ENCODE results near the gene PKP4.

PKP4 gene

GRCh38 chr2:158726911-158727592 is 270.3 kb downstream of the PKP4 start:
- no peaks in the 10 kb centered on the region for H3K36me3 ChIP-seq (ENCODE audit: control insufficient read depth, insufficient read depth, low read length)
- no peak overlapping the region for H3K27ac ChIP-seq (ENCODE audit: insufficient read depth, low read length, poor library complexity, severe bottlenecking)
- no peak for DNase-seq
- H3K9me3 ChIP-seq (ENCODE audit: control insufficient read depth, low read length), result no peaks in the 10 kb centered on the region
- no peaks in the 10 kb centered on the region for H3K4me1 ChIP-seq (ENCODE audit: control insufficient read depth, insufficient read depth, low read length, poor library complexity, severe bottlenecking)
- no peak overlapping the region for H3K4me3 ChIP-seq (ENCODE audit: insufficient read depth, low read depth, low read length, poor library complexity, severe bottlenecking)
- no peaks in the 10 kb centered on the region for H3K27me3 ChIP-seq (replicated peaks; ENCODE audit: control insufficient read depth, insufficient read depth, low read length, poor library complexity, severe bottlenecking)

GRCh38 chr2:158728422-158728821 is 271.7 kb downstream of the PKP4 start:
- no peaks in the 10 kb centered on the region for H3K27me3 ChIP-seq (replicated peaks; ENCODE audit: control insufficient read depth, insufficient read depth, low read length, poor library complexity, severe bottlenecking)
- H3K9me3 ChIP-seq (ENCODE audit: control insufficient read depth, low read length), result no peaks in the 10 kb centered on the region
- DNase-seq, result no peak
- H3K4me1 ChIP-seq (ENCODE audit: control insufficient read depth, insufficient read depth, low read length, poor library complexity, severe bottlenecking), result no peaks in the 10 kb centered on the region
- no peak overlapping the region for H3K27ac ChIP-seq (ENCODE audit: insufficient read depth, low read length, poor library complexity, severe bottlenecking)
- H3K36me3 ChIP-seq (ENCODE audit: control insufficient read depth, insufficient read depth, low read length), result no peaks in the 10 kb centered on the region
- no peak overlapping the region for H3K4me3 ChIP-seq (ENCODE audit: insufficient read depth, low read depth, low read length, poor library complexity, severe bottlenecking)

DNA sequence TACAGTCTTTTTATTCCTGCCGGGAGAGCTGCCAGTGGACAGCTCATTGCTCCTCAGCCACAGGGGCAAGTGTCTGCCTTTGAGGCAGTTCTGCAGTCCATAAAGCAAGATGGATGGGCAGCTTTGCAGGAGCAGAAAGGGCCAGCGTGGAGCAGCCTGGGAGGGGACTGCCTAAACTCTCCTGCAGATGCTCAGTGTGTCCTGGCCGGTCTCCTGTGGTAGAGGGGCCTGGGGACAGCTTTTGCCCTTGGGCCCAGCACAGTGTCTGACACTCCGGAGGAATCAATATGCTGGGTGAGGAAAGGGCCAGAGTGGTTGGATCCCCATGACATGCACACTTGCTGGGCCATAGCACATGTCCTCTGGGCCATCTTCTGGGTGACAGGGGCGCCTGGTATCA is 272.7 kb downstream of the PKP4 start:
- Histone ChIP-seq H3K9me3 (ENCODE audit: control insufficient read depth, low read length) (no peaks in the 10 kb centered on the region), H3K36me3 (ENCODE audit: control insufficient read depth, insufficient read depth, low read length) (no peaks in the 10 kb centered on the region), H3K4me1 (ENCODE audit: control insufficient read depth, insufficient read depth, low read length, poor library complexity, severe bottlenecking) (no peaks in the 10 kb centered on the region), H3K4me3 (ENCODE audit: insufficient read depth, low read depth, low read length, poor library complexity, severe bottlenecking) (no peak overlapping the region), H3K27me3 (replicated peaks; ENCODE audit: control insufficient read depth, insufficient read depth, low read length, poor library complexity, severe bottlenecking) (no peaks in the 10 kb centered on the region), H3K27ac (ENCODE audit: insufficient read depth, low read length, poor library complexity, severe bottlenecking) (no peak overlapping the region)
- no peak for DNase-seq

GRCh38 chr2:158729873-158730620 is 273.3 kb downstream of the PKP4 start:
- no peaks in the 10 kb centered on the region for H3K36me3 ChIP-seq (ENCODE audit: control insufficient read depth, insufficient read depth, low read length)
- no peaks in the 10 kb centered on the region for H3K4me1 ChIP-seq (ENCODE audit: control insufficient read depth, insufficient read depth, low read length, poor library complexity, severe bottlenecking)
- H3K27me3 ChIP-seq (replicated peaks; ENCODE audit: control insufficient read depth, insufficient read depth, low read length, poor library complexity, severe bottlenecking), result no peaks in the 10 kb centered on the region
- H3K27ac ChIP-seq (ENCODE audit: insufficient read depth, low read length, poor library complexity, severe bottlenecking), result no peak overlapping the region
- DNase-seq, result no peak
- H3K9me3 ChIP-seq (ENCODE audit: control insufficient read depth, low read length), result no peaks in the 10 kb centered on the region
- H3K4me3 ChIP-seq (ENCODE audit: insufficient read depth, low read depth, low read length, poor library complexity, severe bottlenecking), result no peak overlapping the region

DNA sequence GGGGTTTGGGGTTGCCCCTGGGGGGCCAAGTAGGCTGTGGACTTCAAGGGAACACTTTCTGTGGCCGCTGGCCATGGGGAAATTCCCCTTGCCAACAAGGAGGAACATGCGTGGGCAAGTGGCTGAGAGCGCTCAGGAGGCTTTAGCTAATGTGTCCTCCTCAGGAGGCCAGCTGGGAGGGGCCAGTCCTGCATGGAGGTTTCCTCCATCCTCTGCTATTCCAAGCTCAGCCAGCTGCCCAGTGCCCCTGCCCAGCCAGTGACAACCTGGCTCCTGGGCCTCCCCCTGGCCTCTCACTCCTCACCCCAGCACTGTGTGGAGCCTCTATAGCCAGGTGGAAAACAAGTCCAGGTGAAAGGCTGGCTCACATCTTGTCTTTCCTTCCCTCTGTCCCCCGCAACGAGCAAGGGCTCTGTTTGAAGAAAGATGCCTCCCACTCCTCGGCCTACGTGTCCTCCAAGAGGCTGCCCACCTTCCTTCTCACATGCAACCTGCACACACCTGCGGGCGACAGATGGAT is 273.9 kb downstream of the PKP4 start:
- Histone ChIP-seq H3K9me3 (ENCODE audit: control insufficient read depth, low read length) (no peaks in the 10 kb centered on the region), H3K4me1 (ENCODE audit: control insufficient read depth, insufficient read depth, low read length, poor library complexity, severe bottlenecking) (no peaks in the 10 kb centered on the region), H3K27ac (ENCODE audit: insufficient read depth, low read length, poor library complexity, severe bottlenecking) (no peak overlapping the region), H3K27me3 (replicated peaks; ENCODE audit: control insufficient read depth, insufficient read depth, low read length, poor library complexity, severe bottlenecking) (no peaks in the 10 kb centered on the region), H3K36me3 (ENCODE audit: control insufficient read depth, insufficient read depth, low read length) (no peaks in the 10 kb centered on the region), H3K4me3 (ENCODE audit: insufficient read depth, low read depth, low read length, poor library complexity, severe bottlenecking) (no peak overlapping the region)
- no peak for DNase-seq

- Histone ChIP-seq H3K9me3 (ENCODE audit: control insufficient read depth, low read length) (no peaks in the 10 kb centered on the region), H3K27ac (ENCODE audit: insufficient read depth, low read length, poor library complexity, severe bottlenecking) (no peak overlapping the region), H3K4me1 (ENCODE audit: control insufficient read depth, insufficient read depth, low read length, poor library complexity, severe bottlenecking) (no peaks in the 10 kb centered on the region), H3K4me3 (ENCODE audit: insufficient read depth, low read depth, low read length, poor library complexity, severe bottlenecking) (no peak overlapping the region), H3K27me3 (replicated peaks; ENCODE audit: control insufficient read depth, insufficient read depth, low read length, poor library complexity, severe bottlenecking) (no peaks in the 10 kb centered on the region), H3K36me3 (ENCODE audit: control insufficient read depth, insufficient read depth, low read length) (no peaks in the 10 kb centered on the region)
- DNase-seq, result no peak
Observed at GRCh38 chr2:158731386-158731785, 274.6 kb downstream of the PKP4 start.

Measured in effector memory CD4-positive, alpha-beta T cell (primary cell).